Left kidney (tissue), 2 donors: ENCODE data around the gene AKR1B1. TPM values are rescaled to one million over a fixed set of nuclear protein-coding genes. Genes with fewer than 3 reads are reported as not detected.

Experiments used
- DNase-seq: peaks from one replicate; pipeline ENCODE4 v3.0.0-alpha.2; 2013
- polyA plus RNA-seq: library from polyadenylated mRNA; unstranded; fragments of 120-200 nt; gene quantifications from one replicate; pipeline ENCODE4 v1.2.1, GENCODE V29; 2013; ENCODE audit not compliant: insufficient read length

AKR1B1 gene
- polyA plus RNA-seq, 1 donor = 106 TPM

GRCh38 chr7:134472572-134473244, 13.8 kb upstream of the AKR1B1 start:
- no peak for DNase-seq

DNA sequence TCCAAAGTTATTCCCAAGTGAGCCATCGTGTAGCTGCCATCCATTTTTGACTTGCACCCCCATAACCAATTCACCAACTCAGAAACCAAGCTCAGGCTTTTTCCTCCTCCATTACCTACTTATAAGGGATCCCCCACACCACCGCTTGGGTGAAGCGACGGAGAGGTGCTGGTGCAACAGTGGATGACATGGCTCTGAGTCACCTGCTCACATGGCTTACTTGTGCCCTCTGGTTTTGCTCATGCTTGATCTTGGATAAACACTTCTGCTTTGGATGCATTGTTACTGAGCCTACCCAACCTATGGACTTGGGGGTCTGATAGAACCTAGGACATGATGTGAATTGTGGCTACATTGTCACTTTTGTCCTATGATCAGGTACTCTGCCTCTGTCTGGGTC, 12.0 kb upstream of the AKR1B1 start:
- DNase-seq = no peak

DNA sequence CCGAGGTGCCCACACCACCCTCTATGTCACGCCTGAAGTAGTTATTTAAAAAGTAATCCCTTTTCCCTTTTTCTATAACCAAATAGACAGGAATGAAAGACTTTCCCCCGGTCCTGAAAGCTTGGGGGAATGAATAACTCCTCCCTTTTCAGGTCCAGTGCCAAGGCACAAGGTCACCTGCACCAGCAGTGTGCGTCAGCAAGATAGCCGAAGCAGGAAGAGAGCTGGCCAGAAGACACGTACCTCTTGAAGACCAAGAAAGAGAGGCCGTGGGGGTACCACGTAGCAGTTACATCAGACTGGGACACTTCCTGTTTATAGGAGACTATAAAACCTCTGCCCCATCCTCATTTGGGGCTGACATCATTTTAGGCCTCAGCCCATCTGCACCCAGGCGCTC, 10.7 kb upstream of the AKR1B1 start:
- DNase-seq = no peak

GRCh38 chr7:134468475-134468874, 9.6 kb upstream of the AKR1B1 start:
- DNase-seq = no peak

DNA sequence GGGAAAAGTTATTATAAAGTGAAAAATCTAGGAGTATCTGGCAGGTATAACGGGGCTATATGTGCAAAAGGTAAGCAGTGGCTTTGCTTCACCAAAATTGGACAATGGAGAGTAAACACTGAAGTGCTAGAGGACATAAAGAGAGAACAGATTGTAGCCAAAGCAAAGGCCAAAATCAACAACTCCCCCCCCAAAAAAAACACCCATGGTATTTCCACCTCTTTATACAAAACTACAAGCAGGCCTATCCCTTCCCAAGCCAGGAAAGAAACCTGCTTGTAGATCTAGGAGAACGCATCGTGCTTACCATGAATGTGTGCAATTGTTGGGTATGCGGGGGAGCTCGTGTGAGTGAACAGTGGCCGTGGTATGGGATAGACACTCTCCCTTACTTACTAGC, 9.2 kb upstream of the AKR1B1 start:
- no peak for DNase-seq

- DNase-seq = no peak
These were observed 6.6 kb upstream of the AKR1B1 start for GRCh38 chr7:134465491-134465890.

- DNase-seq = no peak
These were observed 5.6 kb upstream of the AKR1B1 start for GRCh38 chr7:134464496-134464895.

- DNase-seq = no peak
These were observed 4.9 kb upstream of the AKR1B1 start for GRCh38 chr7:134463751-134464150.

- no peak for DNase-seq
These were observed 3.5 kb upstream of the AKR1B1 start for GRCh38 chr7:134462337-134462925.

- no peak for DNase-seq
These were observed 3.0 kb upstream of the AKR1B1 start for GRCh38 chr7:134461916-134462315.

DNA sequence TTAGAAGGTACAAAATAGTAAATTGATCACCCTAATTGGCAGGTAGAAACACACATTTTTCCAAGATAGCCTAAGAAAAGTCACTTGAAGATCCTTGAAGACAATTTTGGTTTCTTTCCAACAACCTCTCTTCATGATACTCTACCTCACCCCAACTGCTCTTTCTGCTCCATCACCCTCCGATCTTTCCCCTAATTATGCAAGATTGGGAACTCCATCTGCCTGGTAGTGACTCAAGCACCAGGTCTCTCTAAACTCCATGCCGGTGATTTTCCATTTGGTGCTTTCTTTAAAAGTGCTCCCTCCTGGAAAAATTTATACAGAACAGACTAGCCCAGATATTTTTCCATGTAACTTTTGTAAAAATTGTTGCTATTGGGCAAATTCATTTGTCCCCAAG, 1.1 kb upstream of the AKR1B1 start:
- no peak for DNase-seq

- peak; percentile 50 for DNase-seq
These were observed 527 bp downstream of the AKR1B1 start for GRCh38 chr7:134458341-134458805.

DNA sequence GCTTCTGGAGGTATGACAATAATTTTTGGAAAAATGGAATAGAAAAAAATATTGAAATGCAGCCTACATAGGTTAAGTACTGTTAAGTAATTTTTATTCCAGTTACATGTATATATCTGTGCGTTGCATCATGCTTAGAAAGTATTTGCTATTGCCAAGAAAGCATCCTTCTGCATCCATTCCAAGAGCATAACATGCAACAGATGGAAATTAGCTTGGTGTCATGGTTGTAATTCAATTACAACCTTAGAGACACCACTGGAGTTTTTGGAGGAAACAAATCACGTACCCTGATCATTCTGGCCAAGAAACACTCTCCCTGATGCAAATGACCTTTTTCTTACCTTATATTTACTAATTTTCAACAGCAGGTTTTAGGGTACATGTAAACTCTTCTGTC, 1.7 kb downstream of the AKR1B1 start:
- no peak for DNase-seq

- DNase-seq = no peak
These were observed 4.6 kb downstream of the AKR1B1 start for GRCh38 chr7:134454277-134454676.

- DNase-seq = no peak
These were observed 5.4 kb downstream of the AKR1B1 start for GRCh38 chr7:134453518-134453917.

GRCh38 chr7:134452991-134453473, 5.9 kb downstream of the AKR1B1 start:
- DNase-seq = no peak

DNA sequence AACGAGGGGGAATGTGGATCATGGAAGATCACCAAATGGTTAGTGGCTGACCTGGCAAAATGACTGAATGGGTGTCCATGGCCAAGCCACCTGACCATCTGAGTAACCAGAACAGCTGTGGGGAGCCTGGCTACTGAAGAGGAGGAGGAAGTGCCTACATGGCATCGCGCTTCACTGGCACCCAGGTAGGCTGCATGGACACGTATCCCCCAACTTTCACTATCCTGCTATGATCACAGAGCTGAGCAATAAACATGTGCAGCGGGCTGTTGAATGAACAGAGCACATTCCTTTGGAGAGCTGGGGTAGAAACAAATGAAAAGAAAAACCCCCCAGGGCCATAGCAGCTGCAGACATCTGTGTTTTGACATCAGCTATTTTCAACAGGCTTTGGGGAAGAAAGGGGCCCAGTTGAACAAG, 6.5 kb downstream of the AKR1B1 start:
- DNase-seq = peak; percentile 62

DNA sequence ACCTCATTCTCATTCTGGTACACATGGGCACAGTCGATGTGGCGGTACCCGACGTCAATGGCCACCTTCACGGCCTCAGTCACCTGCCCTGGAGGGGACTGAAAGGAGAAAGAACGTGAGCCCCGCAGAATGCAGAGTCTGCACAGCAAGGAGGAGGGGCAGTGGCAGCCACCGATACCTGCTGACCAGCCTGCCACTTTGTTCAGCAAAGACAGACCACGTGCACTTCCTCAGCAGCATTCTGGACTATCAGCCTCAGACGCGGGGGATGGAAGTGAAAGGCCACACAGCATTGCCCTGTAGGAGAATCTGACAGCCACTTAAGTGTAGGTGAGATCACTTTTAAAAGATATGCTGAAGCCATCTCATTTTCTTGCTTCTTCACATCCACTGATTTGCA, 7.2 kb downstream of the AKR1B1 start:
- DNase-seq = no peak

GRCh38 chr7:134450294-134451000, 8.5 kb downstream of the AKR1B1 start:
- DNase-seq = no peak

GRCh38 chr7:134449680-134450079, 9.2 kb downstream of the AKR1B1 start:
- DNase-seq = no peak

GRCh38 chr7:134448356-134449229, 10.3 kb downstream of the AKR1B1 start:
- no peak for DNase-seq

DNA sequence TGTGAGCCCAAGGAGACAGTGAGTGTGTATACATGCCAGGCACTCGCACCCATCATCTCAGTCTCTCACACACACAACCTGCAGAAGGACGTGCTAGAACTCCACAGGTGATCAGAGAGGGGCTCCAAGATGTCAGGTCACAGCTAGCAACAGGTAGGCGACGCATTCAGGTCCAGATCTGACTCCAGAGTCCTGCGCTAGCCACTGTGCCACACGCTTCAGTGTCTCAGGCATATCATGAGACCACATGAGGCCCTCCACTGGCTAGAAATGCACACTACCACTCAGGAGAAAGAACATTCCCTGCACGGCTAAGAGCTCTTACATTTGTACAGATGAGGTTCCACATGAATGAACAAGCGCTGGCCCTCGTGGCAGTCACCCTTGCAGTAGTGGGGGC, 11.5 kb downstream of the AKR1B1 start:
- no peak for DNase-seq
